HEK293 (cell line): ENCODE data around the gene TAF9B.

Source experiments
- BCL11B ChIP-seq: fragments of 450-650 bp; formaldehyde crosslinking; IDR thresholded peaks from 2 replicates; pipeline ENCODE4 v1.5.1; 2016; ENCODE audit warnings: low read depth, missing biosample characterization, missing genetic modification characterization
- CTCF ChIP-seq: fragments of 450-650 bp; formaldehyde crosslinking; IDR thresholded peaks from 2 replicates; pipeline ENCODE4 v1.5.1; 2016; ENCODE audit warnings: missing biosample characterization, missing genetic modification characterization
- KLF10 ChIP-seq: fragments of 450-650 bp; IDR thresholded peaks from 2 replicates; pipeline ENCODE4 v1.5.1; 2018; ENCODE audit warnings: missing biosample characterization, mild to moderate bottlenecking, missing genetic modification characterization
- PRDM10 ChIP-seq: fragments of 450-650 bp; formaldehyde crosslinking; IDR thresholded peaks from 2 replicates; pipeline ENCODE4 v1.5.1; 2016; ENCODE audit warnings: missing biosample characterization, missing genetic modification characterization
- SP3 ChIP-seq: fragments of 450-650 bp; formaldehyde crosslinking; IDR thresholded peaks from 2 replicates; pipeline ENCODE4 v1.5.1; 2016; ENCODE audit warnings: missing biosample characterization, missing genetic modification characterization
- YY1 ChIP-seq: fragments of 450-650 bp; formaldehyde crosslinking; IDR thresholded peaks from 2 replicates; pipeline ENCODE4 v1.5.1; 2018; ENCODE audit warnings: missing biosample characterization, missing genetic modification characterization
- ZNF18 ChIP-seq: fragments of 450-650 bp; formaldehyde crosslinking; IDR thresholded peaks from 2 replicates; pipeline ENCODE4 v1.5.1; 2016; ENCODE audit warnings: missing biosample characterization, missing genetic modification characterization
- ZNF549 ChIP-seq: fragments of 450-650 bp; IDR thresholded peaks from 2 replicates; pipeline ENCODE4 v1.5.1; 2018; ENCODE audit warnings: missing biosample characterization, missing genetic modification characterization, mild to moderate bottlenecking, inconsistent platforms, moderate library complexity
- ZNF654 ChIP-seq: fragments of 450-650 bp; formaldehyde crosslinking; IDR thresholded peaks from 2 replicates; pipeline ENCODE4 v1.5.1; 2016; ENCODE audit warnings: low read depth, missing biosample characterization, missing genetic modification characterization
- ZNF704 ChIP-seq: fragments of 450-650 bp; formaldehyde crosslinking; IDR thresholded peaks from 2 replicates; pipeline ENCODE4 v1.5.1; 2016; ENCODE audit warnings: missing biosample characterization, missing genetic modification characterization
- ZNF747 ChIP-seq: fragments of 450-650 bp; formaldehyde crosslinking; IDR thresholded peaks from 2 replicates; pipeline ENCODE4 v1.5.1; 2016; ENCODE audit warnings: missing biosample characterization, missing genetic modification characterization
- ZNF830 ChIP-seq: fragments of 450-650 bp; IDR thresholded peaks from 2 replicates; pipeline ENCODE4 v1.5.0; 2018; ENCODE audit warnings: missing biosample characterization, missing genetic modification characterization, low read depth, mild to moderate bottlenecking, moderate library complexity
- ZSCAN5A ChIP-seq: fragments of 450-650 bp; formaldehyde crosslinking; IDR thresholded peaks from 2 replicates; pipeline ENCODE4 v1.5.1; 2016; ENCODE audit warnings: missing biosample characterization, missing genetic modification characterization

- TF ChIP-seq ZNF747 (tag by site-specific recombination) (no peak), CTCF (no peak), ZNF830 (no peak), ZNF654 (tag by site-specific recombination) (no peak), ZNF549 (no peak), SP3 (no peak; the same call in 1 of the 2 replicates), ZNF704 (tag by site-specific recombination) (no peak), KLF10 (tag by site-specific recombination) (no peak), YY1 (tag by site-specific recombination) (no peak), ZSCAN5A (tag by site-specific recombination) (no peak; the same call in 1 of the 2 replicates), ZNF18 (tag by site-specific recombination) (no peak), PRDM10 (tag by site-specific recombination) (no peak), BCL11B (no peak)
Measured at GRCh38 chrX:78104447-78105176, 34.8 kb downstream of the TAF9B start.
